ENCODE measurements around the gene CACNA1G.

DNA sequence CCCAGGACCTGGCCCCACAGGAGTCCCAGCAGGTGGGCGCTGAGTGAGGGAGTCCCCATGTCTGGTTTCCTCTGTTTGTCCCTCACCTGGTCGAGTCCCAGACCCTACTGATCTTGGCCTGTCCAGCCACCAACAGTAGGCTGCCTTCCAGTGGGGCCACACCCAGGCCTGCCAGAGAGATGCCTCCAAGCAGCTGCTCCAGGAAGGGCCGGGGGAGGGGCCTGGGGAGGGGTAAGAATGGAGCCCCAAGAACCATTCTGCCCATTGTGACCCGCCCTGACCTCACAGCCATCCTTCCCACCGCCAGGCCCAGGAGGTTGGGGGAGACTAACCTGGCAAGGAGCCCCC lies 12.8 kb upstream of the CACNA1G start:
- TF ChIP-seq SIN3A (IDR thresholded peaks at IDR 0.05; ENCODE audit: borderline replicate concordance, insufficient read depth, low read length) (no peak), POLR2AphosphoS5 (IDR thresholded peaks at IDR 0.05; ENCODE audit: low read depth, low read length) (no peak; the same call in 1 of the 2 replicates), FOXP2 (optimal IDR thresholded peaks at IDR 0.05; ENCODE audit: borderline replicate concordance, extremely low read depth, extremely low read length, insufficient read depth) (no peak)

Measured in PFSK-1 (cell line).